ENCODE results near the gene CSHL1. TPM values are rescaled to one million over a fixed set of nuclear protein-coding genes. Genes with fewer than 3 reads are reported as not detected.
"Not testable (repeated sequence)": the region's sequence is repeated elsewhere in the genome, so short reads cannot be mapped to it uniquely, and the experiment has no call there.

Gene CSHL1
- total RNA-seq, 1 experiment from 2014 or later, result not detected

DNA sequence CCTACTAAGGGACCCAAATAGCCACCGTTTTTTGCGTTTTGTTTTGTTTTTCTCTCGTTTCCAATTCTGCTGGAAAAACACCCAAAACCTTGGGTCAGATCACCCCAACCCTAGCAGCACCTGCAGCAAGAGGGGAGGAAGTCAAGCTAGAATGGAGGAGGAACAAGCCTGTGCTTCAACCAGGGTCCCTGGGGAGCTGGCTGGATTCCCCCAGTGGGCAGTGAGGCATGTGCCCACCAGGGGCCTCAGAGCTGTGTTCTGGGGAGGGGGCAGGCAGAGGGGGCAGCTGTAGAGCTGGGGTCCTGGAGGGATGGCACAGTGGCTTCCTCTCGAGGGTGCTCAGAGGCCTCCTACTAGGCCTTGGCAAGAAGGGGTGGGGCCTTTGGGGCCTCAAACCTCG is 14.6 kb upstream of the CSHL1 start:
- no TSS peak for BruUV-seq (replicated peaks)
- Histone ChIP-seq H3K9me3 (ENCODE audit: insufficient read depth, low read depth) (no peaks in the 10 kb centered on the region), H3K36me3 (ENCODE audit: low read depth) (no peaks in the 10 kb centered on the region), H3K9me2 (ENCODE audit: insufficient read depth) (no peaks in the 10 kb centered on the region), H3K4me2 (no peak overlapping the region), H3K4me1 (replicated peaks; ENCODE audit: insufficient read depth) (no peaks in the 10 kb centered on the region), H3K79me2 (ENCODE audit: low read depth) (no peaks in the 10 kb centered on the region), H2AFZ (no peak overlapping the region), H4K20me1 (ENCODE audit: insufficient read depth) (no peaks in the 10 kb centered on the region), H3K4me3 (no peak overlapping the region), H3K27me3 (ENCODE audit: insufficient read depth, low read depth) (no peaks in the 10 kb centered on the region), H3K27ac (no peak overlapping the region), H3F3A (ENCODE audit: insufficient read depth, low read depth) (no peaks in the 10 kb centered on the region)
- ChIA-PET POLR2A (ENCODE audit: unreplicated experiment) (no interaction called here), CTCF (no interaction called here)
- no peak for TF ChIP-seq EZH2 (IDR thresholded peaks at IDR 0.05; ENCODE audit: low read depth)
- TF ChIP-seq, protein P1, sequence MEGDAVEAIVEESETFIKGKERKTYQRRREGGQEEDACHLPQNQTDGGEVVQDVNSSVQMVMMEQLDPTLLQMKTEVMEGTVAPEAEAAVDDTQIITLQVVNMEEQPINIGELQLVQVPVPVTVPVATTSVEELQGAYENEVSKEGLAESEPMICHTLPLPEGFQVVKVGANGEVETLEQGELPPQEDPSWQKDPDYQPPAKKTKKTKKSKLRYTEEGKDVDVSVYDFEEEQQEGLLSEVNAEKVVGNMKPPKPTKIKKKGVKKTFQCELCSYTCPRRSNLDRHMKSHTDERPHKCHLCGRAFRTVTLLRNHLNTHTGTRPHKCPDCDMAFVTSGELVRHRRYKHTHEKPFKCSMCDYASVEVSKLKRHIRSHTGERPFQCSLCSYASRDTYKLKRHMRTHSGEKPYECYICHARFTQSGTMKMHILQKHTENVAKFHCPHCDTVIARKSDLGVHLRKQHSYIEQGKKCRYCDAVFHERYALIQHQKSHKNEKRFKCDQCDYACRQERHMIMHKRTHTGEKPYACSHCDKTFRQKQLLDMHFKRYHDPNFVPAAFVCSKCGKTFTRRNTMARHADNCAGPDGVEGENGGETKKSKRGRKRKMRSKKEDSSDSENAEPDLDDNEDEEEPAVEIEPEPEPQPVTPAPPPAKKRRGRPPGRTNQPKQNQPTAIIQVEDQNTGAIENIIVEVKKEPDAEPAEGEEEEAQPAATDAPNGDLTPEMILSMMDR (conservative IDR thresholded peaks at IDR 0.05), result no peak
- intact Hi-C loops (cut with micrococcal nuclease; ENCODE audit: unreplicated experiment), result no loop called here
- no peak for DNase-seq

DNA sequence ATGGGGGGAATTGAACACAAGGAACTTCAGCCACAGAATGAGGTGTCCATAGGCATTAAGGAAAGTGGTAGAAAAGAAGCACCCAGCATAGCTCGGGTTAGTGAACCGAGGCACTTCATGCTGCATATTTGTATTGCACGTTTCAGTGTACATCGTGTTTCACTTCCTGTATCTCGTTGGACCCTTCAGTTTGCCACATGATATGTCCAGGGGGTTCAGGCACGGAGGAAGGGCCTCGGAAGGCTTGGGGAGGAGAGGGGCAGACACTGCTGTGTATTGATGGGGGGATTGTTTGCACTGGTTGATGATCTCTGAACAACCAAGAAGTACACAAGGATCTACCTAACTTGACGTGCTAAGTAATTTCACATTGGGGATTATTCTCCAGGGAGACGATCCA is 11.3 kb upstream of the CSHL1 start:
- H4K20me1 ChIP-seq (ENCODE audit: insufficient read depth); BruUV-seq (replicated peaks); H2AFZ ChIP-seq; DNase-seq; H3K9me3 ChIP-seq (ENCODE audit: insufficient read depth, low read depth); H3K4me1 ChIP-seq (replicated peaks; ENCODE audit: insufficient read depth); CTCF ChIA-PET; H3K4me2 ChIP-seq; H3K36me3 ChIP-seq (ENCODE audit: low read depth); H3K79me2 ChIP-seq (ENCODE audit: low read depth); H3F3A ChIP-seq (ENCODE audit: insufficient read depth, low read depth); POLR2A ChIA-PET (ENCODE audit: unreplicated experiment); H3K27ac ChIP-seq; H3K9me2 ChIP-seq (ENCODE audit: insufficient read depth); H3K4me3 ChIP-seq; intact Hi-C loops (cut with micrococcal nuclease; ENCODE audit: unreplicated experiment); H3K27me3 ChIP-seq (ENCODE audit: insufficient read depth, low read depth): not testable (repeated sequence)

DNA sequence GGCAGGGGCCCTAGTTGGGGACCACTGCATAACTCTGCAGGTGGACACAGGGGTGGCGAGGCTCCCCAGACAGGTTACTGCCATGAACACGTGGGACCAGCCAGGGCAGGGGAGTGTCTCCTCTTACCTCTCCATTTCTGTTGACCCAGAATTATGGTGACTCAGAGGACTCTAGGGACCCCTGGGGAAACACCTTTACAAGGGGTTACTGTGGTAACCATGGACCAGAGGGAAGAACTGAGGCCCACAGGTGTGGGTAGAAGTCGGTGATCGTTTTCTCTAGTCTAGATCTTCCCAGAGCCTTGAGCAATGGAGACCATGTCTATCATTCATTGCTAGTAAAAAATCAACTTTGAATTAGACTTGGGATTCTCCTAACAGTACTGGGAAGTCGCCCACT is 9.7 kb upstream of the CSHL1 start:
- H3F3A ChIP-seq (ENCODE audit: insufficient read depth, low read depth); BruUV-seq (replicated peaks); H4K20me1 ChIP-seq (ENCODE audit: insufficient read depth); POLR2A ChIA-PET (ENCODE audit: unreplicated experiment); H3K36me3 ChIP-seq (ENCODE audit: low read depth); H3K4me3 ChIP-seq; H3K9me2 ChIP-seq (ENCODE audit: insufficient read depth); H3K9me3 ChIP-seq (ENCODE audit: insufficient read depth, low read depth); H3K4me2 ChIP-seq; intact Hi-C loops (cut with micrococcal nuclease; ENCODE audit: unreplicated experiment); H3K79me2 ChIP-seq (ENCODE audit: low read depth); H2AFZ ChIP-seq; H3K4me1 ChIP-seq (replicated peaks; ENCODE audit: insufficient read depth); H3K27ac ChIP-seq; DNase-seq: not testable (repeated sequence)
- CTCF ChIA-PET, result interaction anchor here (0.6 to 2.8 kb wide), 3 partner anchors 17 to 391 kb away, joined by 3 to 15 read pairs (median 4); no protein-coding TSS in a partner anchor
- H3K27me3 ChIP-seq (ENCODE audit: insufficient read depth, low read depth), result peaks cover 13% of the 10 kb centered on the region; the same call in 1 of the 2 replicates

- H3K4me2 ChIP-seq; H2AFZ ChIP-seq; H4K20me1 ChIP-seq (ENCODE audit: insufficient read depth); H3K4me3 ChIP-seq; H3K79me2 ChIP-seq (ENCODE audit: low read depth); H3K4me1 ChIP-seq (replicated peaks; ENCODE audit: insufficient read depth); H3K9me3 ChIP-seq (ENCODE audit: insufficient read depth, low read depth); intact Hi-C loops (cut with micrococcal nuclease; ENCODE audit: unreplicated experiment); H3K36me3 ChIP-seq (ENCODE audit: low read depth); H3F3A ChIP-seq (ENCODE audit: insufficient read depth, low read depth); H3K9me2 ChIP-seq (ENCODE audit: insufficient read depth); DNase-seq; BruUV-seq (replicated peaks); H3K27ac ChIP-seq: not testable (repeated sequence)
- POLR2A ChIA-PET (ENCODE audit: unreplicated experiment), result interaction anchor here (0.7 kb wide), 1 partner anchor 1274 kb away, joined by 3 read pairs; no protein-coding TSS in a partner anchor
- CTCF ChIA-PET, result interaction anchor here (0.5 to 3.2 kb wide), 11 partner anchors 19 to 429 kb away, joined by 3 to 21 read pairs (median 5); no protein-coding TSS in a partner anchor
- H3K27me3 ChIP-seq (ENCODE audit: insufficient read depth, low read depth), result peaks cover 18% of the 10 kb centered on the region; the same call in 1 of the 2 replicates
Observed at GRCh38 chr17:63920050-63920449, 9.0 kb upstream of the CSHL1 start.
